ENCODE data around the gene SSH2.

The SSH2 gene

GRCh38 chr17:29720551-29720950 is 209.5 kb downstream of the SSH2 start:
- no peak overlapping the region for H3K4me2 ChIP-seq (ENCODE audit: low read length)
- peaks cover 31% of the 10 kb centered on the region for H3K4me1 ChIP-seq (ENCODE audit: low read length)
- no peaks in the 10 kb centered on the region for H3K27me3 ChIP-seq (ENCODE audit: low read depth, low read length)
- no peak overlapping the region for H3K9ac ChIP-seq (ENCODE audit: low read length)
- H2AFZ ChIP-seq (ENCODE audit: low read depth, low read length): no peak overlapping the region
- H3K79me2 ChIP-seq (ENCODE audit: low read length): no peaks in the 10 kb centered on the region
- no peak overlapping the region for H3K4me3 ChIP-seq (ENCODE audit: low read length)
- H4K20me1 ChIP-seq (ENCODE audit: insufficient read depth, low read length): no peaks in the 10 kb centered on the region
- no peak for TF ChIP-seq CTCF (IDR thresholded peaks at IDR 0.05; ENCODE audit: low read depth, low read length)
- no peak for TF ChIP-seq EZH2phosphoT487 (IDR thresholded peaks at IDR 0.05; ENCODE audit: low read depth)
- H3K9me3 ChIP-seq (ENCODE audit: insufficient read depth, low read length): no peaks in the 10 kb centered on the region; the same call in 1 of the 2 replicates
- H3K27ac ChIP-seq (ENCODE audit: low read length): no peak overlapping the region
- no peaks in the 10 kb centered on the region for H3K36me3 ChIP-seq (replicated peaks; ENCODE audit: low read depth, low read length)

- Histone ChIP-seq H4K20me1 (ENCODE audit: insufficient read depth, low read length) (no peaks in the 10 kb centered on the region), H3K27me3 (ENCODE audit: low read depth, low read length) (no peaks in the 10 kb centered on the region), H3K27ac (ENCODE audit: low read length) (no peak overlapping the region), H2AFZ (ENCODE audit: low read depth, low read length) (no peak overlapping the region), H3K79me2 (ENCODE audit: low read length) (no peaks in the 10 kb centered on the region), H3K9ac (ENCODE audit: low read length) (no peak overlapping the region), H3K9me3 (ENCODE audit: insufficient read depth, low read length) (no peaks in the 10 kb centered on the region; the same call in 1 of the 2 replicates), H3K4me1 (ENCODE audit: low read length) (peaks cover 31% of the 10 kb centered on the region), H3K4me2 (ENCODE audit: low read length) (no peak overlapping the region), H3K36me3 (replicated peaks; ENCODE audit: low read depth, low read length) (no peaks in the 10 kb centered on the region), H3K4me3 (ENCODE audit: low read length) (no peak overlapping the region)
- TF ChIP-seq CTCF (IDR thresholded peaks at IDR 0.05; ENCODE audit: low read depth, low read length) (no peak), EZH2phosphoT487 (IDR thresholded peaks at IDR 0.05; ENCODE audit: low read depth) (no peak)
These were observed 210.6 kb downstream of the SSH2 start for GRCh38 chr17:29719469-29719868.

GRCh38 chr17:29718446-29719039 is 211.5 kb downstream of the SSH2 start:
- Histone ChIP-seq H3K9me3 (ENCODE audit: insufficient read depth, low read length) (no peaks in the 10 kb centered on the region; the same call in 1 of the 2 replicates), H3K9ac (ENCODE audit: low read length) (no peak overlapping the region), H3K4me3 (ENCODE audit: low read length) (no peak overlapping the region), H3K27ac (ENCODE audit: low read length) (no peak overlapping the region), H2AFZ (ENCODE audit: low read depth, low read length) (no peak overlapping the region), H3K79me2 (ENCODE audit: low read length) (no peaks in the 10 kb centered on the region), H3K4me2 (ENCODE audit: low read length) (no peak overlapping the region), H3K27me3 (ENCODE audit: low read depth, low read length) (no peaks in the 10 kb centered on the region), H4K20me1 (ENCODE audit: insufficient read depth, low read length) (no peaks in the 10 kb centered on the region), H3K4me1 (ENCODE audit: low read length) (peaks cover 25% of the 10 kb centered on the region), H3K36me3 (replicated peaks; ENCODE audit: low read depth, low read length) (no peaks in the 10 kb centered on the region)
- TF ChIP-seq EZH2phosphoT487 (IDR thresholded peaks at IDR 0.05; ENCODE audit: low read depth) (no peak), CTCF (IDR thresholded peaks at IDR 0.05; ENCODE audit: low read depth, low read length) (no peak)

- no peak overlapping the region for H3K27ac ChIP-seq (ENCODE audit: low read length)
- H2AFZ ChIP-seq (ENCODE audit: low read depth, low read length): no peak overlapping the region
- H3K9me3 ChIP-seq (ENCODE audit: insufficient read depth, low read length): no peaks in the 10 kb centered on the region
- no peaks in the 10 kb centered on the region for H3K79me2 ChIP-seq (ENCODE audit: low read length)
- no peaks in the 10 kb centered on the region for H3K36me3 ChIP-seq (replicated peaks; ENCODE audit: low read depth, low read length)
- no peaks in the 10 kb centered on the region for H4K20me1 ChIP-seq (ENCODE audit: insufficient read depth, low read length)
- H3K4me2 ChIP-seq (ENCODE audit: low read length): no peak overlapping the region
- no peak for TF ChIP-seq CTCF (IDR thresholded peaks at IDR 0.05; ENCODE audit: low read depth, low read length)
- H3K4me3 ChIP-seq (ENCODE audit: low read length): no peak overlapping the region
- peaks cover 18% of the 10 kb centered on the region for H3K4me1 ChIP-seq (ENCODE audit: low read length)
- H3K9ac ChIP-seq (ENCODE audit: low read length): no peak overlapping the region
- no peaks in the 10 kb centered on the region for H3K27me3 ChIP-seq (ENCODE audit: low read depth, low read length)
These were observed 212.2 kb downstream of the SSH2 start for GRCh38 chr17:29717817-29718216.

Data from OCI-LY3 (cell line).